ENCODE data around the gene ERCC5. TPM values are rescaled to one million over a fixed set of nuclear protein-coding genes. Genes with fewer than 3 reads are reported as not detected.

ERCC5 gene
- 35.4 and 37.6 TPM in 2 replicates for total RNA-seq (2014; rRNA removed; shearing (Covaris generic))

GRCh38 chr13:102845630-102846260 lies at the start of gene ERCC5:
Gene ERCC5 (plus strand): TSS chr13:102846032. CDS start chr13:102846267, 235 bp downstream.
- peak; percentile 93 for DNase-seq (ENCODE audit: low read depth)

- peak; percentile 90 for DNase-seq (ENCODE audit: low read depth)
Observed at GRCh38 chr13:102798581-102799425, 47.0 kb upstream of the ERCC5 start, which contains the start of the genes BIVM and POGLUT2. Gene BIVM (plus strand): TSS chr13:102799119. CDS start chr13:102807268, 8,149 bp downstream. Gene POGLUT2 (minus strand): TSS chr13:102798976. CDS start chr13:102798670, 306 bp downstream.

- DNase-seq (ENCODE audit: low read depth): peak; percentile 32
Observed at GRCh38 chr13:102799426-102800144, 46.2 kb upstream of the ERCC5 start.

- DNase-seq (ENCODE audit: low read depth): peak; percentile 69
Observed at GRCh38 chr13:102800145-102801041, 45.4 kb upstream of the ERCC5 start.

- DNase-seq (ENCODE audit: low read depth): no peak
Observed at GRCh38 chr13:102805680-102806079, 40.2 kb upstream of the ERCC5 start.

- DNase-seq (ENCODE audit: low read depth): no peak
Observed at GRCh38 chr13:102807699-102808098, 38.1 kb upstream of the ERCC5 start.

- DNase-seq (ENCODE audit: low read depth): peak; percentile 2
Observed at GRCh38 chr13:102812611-102813287, 33.1 kb upstream of the ERCC5 start.

- DNase-seq (ENCODE audit: low read depth): no peak
Observed at GRCh38 chr13:102814025-102814607, 31.7 kb upstream of the ERCC5 start.

- no peak for DNase-seq (ENCODE audit: low read depth)
Observed at GRCh38 chr13:102814793-102815192, 31.0 kb upstream of the ERCC5 start.

GRCh38 chr13:102815788-102816187 lies 30.0 kb upstream of the ERCC5 start:
- DNase-seq (ENCODE audit: low read depth): no peak

- DNase-seq (ENCODE audit: low read depth): no peak
Observed at GRCh38 chr13:102816708-102817107, 29.1 kb upstream of the ERCC5 start.

GRCh38 chr13:102817241-102817640 lies 28.6 kb upstream of the ERCC5 start:
- no peak for DNase-seq (ENCODE audit: low read depth)

GRCh38 chr13:102817907-102818306 lies 27.9 kb upstream of the ERCC5 start:
- DNase-seq (ENCODE audit: low read depth): peak; percentile 10

- peak; percentile 3 for DNase-seq (ENCODE audit: low read depth)
Observed at GRCh38 chr13:102825400-102825799, 20.4 kb upstream of the ERCC5 start.

- DNase-seq (ENCODE audit: low read depth): peak; percentile 79
Observed at GRCh38 chr13:102825921-102826706, 19.7 kb upstream of the ERCC5 start.

GRCh38 chr13:102830646-102831045 lies 15.2 kb upstream of the ERCC5 start:
- DNase-seq (ENCODE audit: low read depth): no peak

GRCh38 chr13:102836471-102836870 lies 9.4 kb upstream of the ERCC5 start:
- no peak for DNase-seq (ENCODE audit: low read depth)

- no peak for DNase-seq (ENCODE audit: low read depth)
Observed at GRCh38 chr13:102838273-102838672, 7.6 kb upstream of the ERCC5 start.

GRCh38 chr13:102838982-102839381 lies 6.8 kb upstream of the ERCC5 start:
- DNase-seq (ENCODE audit: low read depth): no peak

All from RPMI7951 (cell line).